H1 (cell line): ENCODE results near the gene NRL. TPM values are rescaled to one million over a fixed set of nuclear protein-coding genes. Genes with fewer than 3 reads are reported as not detected.

Experiments
- CTCF ChIA-PET: fragments of 300-600 bp; sonication (Branson Sonifier 250); formaldehyde crosslinking; loops from one replicate; lab custom pipeline; 2021; ENCODE audit not compliant: partially characterized antibody; lab: Charles Lee
- POLR2A ChIA-PET: fragments of 300-600 bp; sonication (Branson Sonifier 250); formaldehyde crosslinking; loops from one replicate; lab custom pipeline; 2021; ENCODE audit warnings: inconsistent platforms; ENCODE audit not compliant: partially characterized antibody; lab: Charles Lee
- DNase-seq, 2 experiments: peaks; one replicate each; pipeline versions ENCODE4 v3.0.0 to v3.0.0-alpha.2; 2010 to 2022; ENCODE audit warnings: low spot score in 2 of 2, low read depth in 1 of 2, mixed read lengths in 1 of 2
- FAIRE-seq: peaks from 2 replicates; lab custom pipeline; 2011; peaks lifted over from hg19 to GRCh38; lab: Jason Lieb, UNC
- H2AFZ ChIP-seq: 2 replicates; pipeline ENCODE4 v1.8.1; 2012; ENCODE audit warnings: low read length, inconsistent platforms
- H2AK5ac ChIP-seq: 2 replicates; pipeline ENCODE4 v1.6.1; 2013; ENCODE audit warnings: low read depth, low read length
- H2BK120ac ChIP-seq: replicated peaks from 2 replicates; pipeline ENCODE3; 2013; ENCODE audit warnings: low read depth, low read length, inconsistent platforms
- H2BK12ac ChIP-seq: 2 replicates; pipeline ENCODE4 v1.6.1; 2013; ENCODE audit warnings: low read depth, low read length
- H2BK15ac ChIP-seq: 2 replicates; pipeline ENCODE4 v1.6.1; 2013; ENCODE audit warnings: low read length
- H2BK20ac ChIP-seq: 2 replicates; pipeline ENCODE4 v1.6.1; 2013; ENCODE audit warnings: low read length
- H2BK5ac ChIP-seq: 2 replicates; pipeline ENCODE4 v1.6.1; 2013; ENCODE audit warnings: low read depth, low read length
- H3K14ac ChIP-seq: 2 replicates; pipeline ENCODE4 v1.6.1; 2013; ENCODE audit warnings: inconsistent platforms; ENCODE audit not compliant: insufficient read length
- H3K18ac ChIP-seq: 2 replicates; pipeline ENCODE4 v1.6.1; 2013; ENCODE audit warnings: low read length; ENCODE audit errors: extremely low read depth
- H3K23ac ChIP-seq: 2 replicates; pipeline ENCODE4 v1.6.1; 2013; ENCODE audit warnings: inconsistent platforms; ENCODE audit not compliant: insufficient read length
- H3K23me2 ChIP-seq: 2 replicates; pipeline ENCODE4 v1.6.1; 2013; ENCODE audit warnings: low read depth, low read length
- H3K27ac ChIP-seq: 2 replicates; pipeline ENCODE4 v1.6.1; 2011; ENCODE audit warnings: low read depth, low read length, inconsistent platforms
- H3K27me3 ChIP-seq, 4 experiments: replicated peaks in 1 of 4; 1 replicate in 1 of 4; 2 replicates in 3 of 4; pipeline versions ENCODE4 v1.6.1 to v1.8.1; 2011 to 2013; ENCODE audit warnings: low read length in 3 of 4, mild to moderate bottlenecking in 3 of 4, inconsistent platforms in 2 of 4, mixed read lengths in 2 of 4, moderate library complexity in 1 of 4; ENCODE audit not compliant: control insufficient read depth in 3 of 4, insufficient read depth in 3 of 4; ENCODE audit errors: extremely low read depth in 1 of 4
- H3K36me3 ChIP-seq, 4 experiments: 2 replicates each; pipeline versions ENCODE4 v1.6.1 to v1.8.1; 2011 to 2013; ENCODE audit warnings: mild to moderate bottlenecking in 4 of 4, low read length in 3 of 4, moderate library complexity in 2 of 4, control low read depth in 1 of 4, inconsistent platforms in 1 of 4; ENCODE audit not compliant: insufficient read depth in 4 of 4, control insufficient read depth in 2 of 4
- H3K4ac ChIP-seq: replicated peaks from 2 replicates; pipeline ENCODE3; 2013; ENCODE audit warnings: low read length, low read depth, mixed read lengths, inconsistent platforms; ENCODE audit not compliant: insufficient read length
- H3K4me1 ChIP-seq, 4 experiments: replicated peaks in 1 of 4; 1 replicate in 1 of 4; 2 replicates in 3 of 4; pipeline versions ENCODE4 v1.6.1 to v1.8.1; 2011 to 2013; ENCODE audit warnings: low read length in 3 of 4, inconsistent platforms in 2 of 4, mixed read lengths in 1 of 4; ENCODE audit not compliant: insufficient read depth in 4 of 4, control insufficient read depth in 3 of 4
- H3K4me2 ChIP-seq, 2 experiments: 2 replicates each; pipeline versions ENCODE4 v1.6.1 to v1.8.1; 2011 to 2013; ENCODE audit warnings: low read depth in 2 of 2, low read length in 2 of 2, control low read depth in 1 of 2, inconsistent platforms in 1 of 2, mild to moderate bottlenecking in 1 of 2; ENCODE audit not compliant: insufficient read depth in 1 of 2
- H3K4me3 ChIP-seq, 4 experiments: fragments of 200-600, 300-600 bp in 1 of 4; sonication (generic), shearing (Covaris generic), sonication (Bioruptor Twin) in 1 of 4; 2 replicates each; pipeline versions ENCODE4 v1.5.1 to v1.8.1; 2011 to 2016; ENCODE audit warnings: low read length in 4 of 4, low read depth in 3 of 4, control low read depth in 2 of 4, inconsistent platforms in 2 of 4, mild to moderate bottlenecking in 2 of 4, mixed read lengths in 1 of 4, moderate library complexity in 1 of 4; ENCODE audit not compliant: insufficient read depth in 2 of 4; ENCODE audit errors: extremely low read depth in 1 of 4
- H3K56ac ChIP-seq: replicated peaks from 2 replicates; pipeline ENCODE3; 2013; ENCODE audit warnings: low read depth, mild to moderate bottlenecking, mixed read lengths, low read length, inconsistent platforms; ENCODE audit not compliant: insufficient read length
- H3K79me1 ChIP-seq: 2 replicates; pipeline ENCODE4 v1.6.1; 2013; ENCODE audit warnings: low read depth, low read length, control low read depth
- H3K79me2 ChIP-seq, 2 experiments: 2 replicates each; pipeline versions ENCODE4 v1.6.1 to v1.8.1; 2012 to 2013; ENCODE audit warnings: low read length in 2 of 2, mild to moderate bottlenecking in 2 of 2, inconsistent platforms in 1 of 2; ENCODE audit not compliant: insufficient read depth in 2 of 2, control insufficient read depth in 1 of 2
- H3K9ac ChIP-seq, 4 experiments: replicated peaks in 1 of 4; 1 replicate in 1 of 4; 2 replicates in 3 of 4; pipeline versions ENCODE4 v1.6.1 to v1.8.1; 2011 to 2013; ENCODE audit warnings: low read depth in 3 of 4, low read length in 3 of 4, control low read depth in 2 of 4, mild to moderate bottlenecking in 2 of 4, moderate library complexity in 2 of 4, inconsistent platforms in 1 of 4; ENCODE audit errors: extremely low read depth in 1 of 4
- H3K9me3 ChIP-seq, 2 experiments: 2 replicates each; pipeline versions ENCODE4 v1.6.1 to v1.8.1; 2012 to 2013; ENCODE audit warnings: mild to moderate bottlenecking in 2 of 2, moderate library complexity in 2 of 2, control low read depth in 1 of 2, inconsistent platforms in 1 of 2, low read depth in 1 of 2, low read length in 1 of 2, mixed read lengths in 1 of 2; ENCODE audit not compliant: insufficient read depth in 2 of 2
- H4K20me1 ChIP-seq, 2 experiments: replicated peaks in 1 of 2; 2 replicates each; pipeline versions ENCODE3 to v1.8.1; 2011 to 2013; ENCODE audit warnings: inconsistent platforms in 2 of 2, low read length in 2 of 2, mild to moderate bottlenecking in 1 of 2; ENCODE audit not compliant: insufficient read depth in 2 of 2, control insufficient read depth in 1 of 2
- H4K5ac ChIP-seq: 2 replicates; pipeline ENCODE4 v1.6.1; 2013; ENCODE audit warnings: low read length, low read depth, mixed read lengths, inconsistent platforms; ENCODE audit not compliant: insufficient read length
- H4K8ac ChIP-seq: 2 replicates; pipeline ENCODE4 v1.8.0; 2013; ENCODE audit warnings: mild to moderate bottlenecking, moderate library complexity, low read length, inconsistent platforms; ENCODE audit not compliant: insufficient read depth; ENCODE audit errors: extremely low read depth
- H4K91ac ChIP-seq: replicated peaks from 2 replicates; pipeline ENCODE3; 2013; ENCODE audit warnings: low read length, mixed read lengths, inconsistent platforms; ENCODE audit not compliant: insufficient read length
- MAFK ChIP-seq: IDR thresholded peaks from 2 replicates; pipeline ENCODE4 v1.6.1; 2012; ENCODE audit warnings: low read depth, mild to moderate bottlenecking, improper control_type of control experiment, low read length
- WGBS, 2 experiments: shearing (Covaris generic) in 1 of 2; methylation state at CpG; one replicate each; pipeline versions ENCODE4 v1.1.6 to v1.1.7; 2013 to 2015; ENCODE audit warnings: low lambda C conversion rate in 2 of 2, mixed read lengths in 2 of 2, inconsistent platforms in 1 of 2, low coverage in 1 of 2, missing lambda C conversion rate in 1 of 2; ENCODE audit not compliant: insufficient replicate concordance in 2 of 2, insufficient coverage in 1 of 2, insufficient read length in 1 of 2; ENCODE audit errors: extremely low coverage in 1 of 2, missing lambda C conversion rate in 1 of 2; 5-methylcytosine and 5-hydroxymethylcytosine counted together
- polyA plus RNA-seq, 7 experiments: library from polyadenylated mRNA; depleted of rRNA in 3 of 7; stranded (reverse) in 5 of 7; unstranded in 2 of 7; fragments of >200 nt in 5 of 7; fragments of 200-250 nt in 2 of 7; gene quantifications; 1 replicate in 5 of 7; 2 replicates in 1 of 7; 4 replicates in 1 of 7; pipeline versions ENCODE4 v1.2.1 to v1.2.3, GENCODE V29; 2011 to 2013; ENCODE audit warnings: missing spikeins in 2 of 7, mixed read lengths in 2 of 7
- total RNA-seq: library from RNA; stranded (reverse); fragmentation: NEBNext Ultra II Directional; extraction: Animal tissue kit (Norgen Biotek cat#: 25700); gene quantifications from 2 replicates; pipeline ENCODE4 v1.2.1, GENCODE V29; 2021

NRL gene
- total and polyA plus RNA-seq, 2 of the 8 experiments (the other 6 are each of a cell fraction or from before 2014, with no cell fraction given), result 1.1 to 2.2 TPM

DNA sequence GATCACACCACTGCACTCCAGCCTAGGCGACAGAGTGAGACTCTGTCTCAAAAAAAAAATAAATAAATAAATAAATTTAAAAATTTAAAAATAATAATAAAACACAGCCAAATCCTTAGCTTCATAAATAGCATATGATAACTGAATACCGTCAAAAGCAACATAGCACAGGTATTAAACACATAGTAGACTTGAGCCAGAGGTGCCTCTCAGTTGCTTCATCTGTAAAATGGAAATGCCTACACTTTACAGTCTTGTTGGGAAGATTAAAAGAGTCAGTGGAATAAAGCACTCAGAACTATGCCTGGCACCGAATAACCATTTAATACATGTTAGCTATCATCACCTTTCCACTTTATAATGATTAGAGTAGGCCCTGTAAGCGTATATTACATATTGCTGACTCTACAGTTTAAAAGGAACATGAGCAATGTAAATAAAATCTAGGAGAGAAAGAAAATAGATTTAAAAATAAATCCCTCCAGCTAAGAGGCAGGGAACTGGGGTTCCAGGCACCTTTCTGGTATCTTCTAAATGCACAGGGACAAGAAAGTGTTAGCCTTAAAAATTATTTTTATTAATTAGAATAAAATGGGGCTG lies 8.0 kb downstream of the NRL start:
- Histone ChIP-seq H3K18ac (no peak overlapping the region), H3K4ac (no peak overlapping the region), H3K23me2 (no peaks in the 10 kb centered on the region), H3K56ac (no peak overlapping the region), H3K9me3 (peaks cover 7% of the 10 kb centered on the region in 2 experiments; a peak in 3 of 4 replicates), H3K14ac (no peak overlapping the region), H4K91ac (no peak overlapping the region), H2BK20ac (no peak overlapping the region), H3K79me2 (no peaks in the 10 kb centered on the region), H2AFZ (no peak overlapping the region), H2BK120ac (no peak overlapping the region), H3K9ac (no peak overlapping the region), H3K4me1 (no peaks in the 10 kb centered on the region), H3K79me1 (no peaks in the 10 kb centered on the region), H4K8ac (no peak overlapping the region), H3K4me2 (no peak overlapping the region), H2BK15ac (no peak overlapping the region), H3K4me3 (no peak overlapping the region), H4K5ac (no peak overlapping the region), H3K23ac (no peak overlapping the region), H3K36me3 (peaks cover 0 to 29% (median 19%) of the 10 kb centered on the region in 4 experiments; a peak in 7 of 8 replicates), H2AK5ac (no peak overlapping the region), H2BK5ac (no peak overlapping the region), H2BK12ac (no peak overlapping the region), H3K27me3 (no peaks in the 10 kb centered on the region), H4K20me1 (no peaks in the 10 kb centered on the region), H3K27ac (no peak overlapping the region)
- DNase-seq (no peak), FAIRE-seq (no peak)
- WGBS, 2 experiments, result 85% methylated on average over 4 of the region's 4 CpGs; no CpG with 5 or more reads in 1 of the 2 experiments
- POLR2A ChIA-PET, result interaction anchor here (0.9 to 23.9 kb wide), 14 partner anchors 10 to 568 kb away, joined by 3 to 626 read pairs (median 8); partner anchors contain the start of genes CPNE6, DCAF11, EMC9 and IRF9
- CTCF ChIA-PET, result interaction anchor here (1.2 to 12.2 kb wide), 6 partner anchors 13 to 54 kb away, joined by 3 to 160 read pairs (median 42); partner anchors contain the start of genes CARMIL3, IRF9 and PCK2
- TF ChIP-seq MAFK, result peak; percentile 51; the same call in 1 of the 2 replicates
